Epidermal melanocyte (primary cell): ENCODE data around the gene KIAA1755.
A peak's percentile ranks its signal among the peaks of the same experiment; 100 is the strongest.

ENCODE experiments used
- DNase-seq: peaks from one replicate; pipeline ENCODE4 v3.0.0; 2011; ENCODE audit warnings: low spot score; ENCODE audit not compliant: insufficient read length

Gene KIAA1755

GRCh38 chr20:38220587-38221118 is 39.9 kb downstream of the KIAA1755 start:
- no peak for DNase-seq

- DNase-seq: no peak
These were observed 41.3 kb downstream of the KIAA1755 start for GRCh38 chr20:38219006-38219950.

- DNase-seq: no peak
These were observed 42.0 kb downstream of the KIAA1755 start for GRCh38 chr20:38218566-38218885.

GRCh38 chr20:38217791-38218565 is 42.6 kb downstream of the KIAA1755 start:
- peak; percentile 81 for DNase-seq

DNA sequence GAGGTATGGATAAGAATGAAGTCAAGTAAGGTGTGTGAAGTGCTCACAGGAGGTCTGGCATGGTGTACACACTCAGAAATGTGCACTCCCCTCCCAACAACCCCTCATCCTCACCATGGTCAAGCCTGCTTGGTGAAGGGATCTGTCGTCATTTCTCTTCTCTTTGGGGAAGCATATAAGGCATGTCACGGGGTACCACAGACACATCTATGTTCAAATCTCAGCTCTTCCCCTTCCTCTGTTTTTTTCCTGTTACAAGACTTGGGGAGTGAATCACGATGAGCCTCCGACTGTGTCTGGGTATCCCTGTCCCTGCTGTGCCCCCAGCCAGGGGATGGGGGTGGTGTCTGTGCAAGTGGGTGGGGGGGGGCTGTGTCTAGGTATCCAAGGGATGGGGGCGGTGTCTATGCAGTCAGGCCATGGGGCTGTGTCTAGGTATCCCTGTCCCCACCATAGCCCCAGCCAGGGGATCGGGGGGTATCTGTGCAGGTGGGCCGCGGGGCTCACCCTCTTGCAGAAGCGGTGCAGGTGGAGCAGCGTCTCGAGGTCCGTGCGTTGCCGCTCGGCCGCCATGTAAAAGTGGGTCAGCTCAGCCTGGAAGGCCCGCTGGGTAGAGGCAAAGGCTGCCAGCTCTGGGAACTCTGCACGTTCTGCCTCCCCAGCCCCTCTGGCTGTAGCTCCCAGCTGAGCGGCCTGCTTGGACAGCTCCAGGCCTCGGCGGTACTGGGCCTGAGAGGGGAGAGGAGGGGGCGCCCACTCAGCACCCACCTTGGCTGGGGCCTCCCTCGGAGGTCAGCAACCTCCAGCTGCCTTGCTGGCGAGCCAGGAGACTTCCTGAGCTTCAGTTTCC is 43.6 kb downstream of the KIAA1755 start:
- no peak for DNase-seq

GRCh38 chr20:38216201-38216600 is 44.3 kb downstream of the KIAA1755 start:
- DNase-seq: no peak

- no peak for DNase-seq
These were observed 45.0 kb downstream of the KIAA1755 start for GRCh38 chr20:38215194-38216182.

- no peak for DNase-seq
These were observed 46.0 kb downstream of the KIAA1755 start for GRCh38 chr20:38214256-38215193.

DNA sequence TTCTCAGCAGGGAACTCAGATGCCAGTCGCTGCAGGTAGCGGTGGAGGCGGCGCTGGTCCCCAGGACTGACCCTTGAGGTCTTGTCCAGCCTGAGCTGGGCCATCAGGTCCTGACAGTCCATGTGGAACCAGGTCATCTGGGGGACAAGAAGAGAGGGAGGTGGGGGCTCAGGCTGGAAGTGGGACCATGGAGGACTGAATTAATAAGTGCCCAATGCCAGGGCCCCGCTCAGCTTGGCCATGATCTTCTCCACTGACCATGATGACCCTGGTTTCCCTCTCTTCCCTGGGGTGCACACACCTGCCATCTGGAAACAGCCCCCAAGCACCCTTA is 47.0 kb downstream of the KIAA1755 start:
- no peak for DNase-seq

- no peak for DNase-seq
These were observed 47.5 kb downstream of the KIAA1755 start for GRCh38 chr20:38212806-38213606.

DNA sequence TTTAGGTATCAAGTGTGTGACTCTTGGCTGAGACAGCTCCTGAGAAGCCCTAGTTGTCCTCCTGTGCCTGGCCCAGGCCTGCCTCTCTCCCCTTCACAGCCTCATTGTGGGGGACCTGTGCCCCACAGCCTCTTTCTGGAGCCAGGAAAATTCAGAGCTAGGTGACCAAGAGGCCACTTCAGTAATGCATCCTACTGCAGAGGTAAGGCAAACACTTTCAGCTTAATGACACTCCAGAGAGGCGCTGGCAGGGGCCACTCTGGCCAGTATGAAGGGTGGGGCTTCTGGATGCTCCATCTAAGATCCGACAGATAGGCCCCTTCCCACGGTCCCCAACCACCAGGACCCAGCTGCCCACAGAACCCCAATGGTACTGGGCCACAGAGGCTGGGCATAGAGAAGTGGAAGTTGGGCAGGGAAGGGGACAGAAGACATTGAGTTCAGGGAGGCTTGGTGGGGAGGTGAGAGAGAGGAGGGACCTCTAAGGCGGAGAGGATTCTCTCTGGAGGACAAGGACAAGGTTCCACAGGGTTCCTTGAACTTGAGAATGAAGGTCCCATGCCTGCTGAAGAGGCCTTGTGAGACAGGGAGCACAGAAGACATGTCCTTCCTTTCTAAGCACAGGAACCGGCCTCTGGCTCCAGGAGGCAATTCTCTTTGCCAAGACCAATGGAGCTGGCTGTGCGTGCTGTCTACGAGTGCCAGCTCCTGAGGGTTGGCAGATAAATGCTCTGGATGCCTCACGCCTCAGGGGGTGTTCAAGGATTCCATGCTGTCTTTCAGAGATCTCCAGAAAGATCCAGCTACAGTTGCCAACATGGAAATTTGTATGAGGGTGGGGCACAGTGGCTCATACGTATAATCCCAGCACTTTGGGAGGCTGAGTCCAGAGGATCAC is 49.1 kb downstream of the KIAA1755 start:
- DNase-seq: no peak

- no peak for DNase-seq
These were observed 49.8 kb downstream of the KIAA1755 start for GRCh38 chr20:38210741-38211140.

GRCh38 chr20:38209736-38210405 is 50.7 kb downstream of the KIAA1755 start:
- no peak for DNase-seq

- no peak for DNase-seq
These were observed 51.4 kb downstream of the KIAA1755 start for GRCh38 chr20:38209054-38209675.

GRCh38 chr20:38208523-38208922 is 52.0 kb downstream of the KIAA1755 start:
- DNase-seq: no peak

DNA sequence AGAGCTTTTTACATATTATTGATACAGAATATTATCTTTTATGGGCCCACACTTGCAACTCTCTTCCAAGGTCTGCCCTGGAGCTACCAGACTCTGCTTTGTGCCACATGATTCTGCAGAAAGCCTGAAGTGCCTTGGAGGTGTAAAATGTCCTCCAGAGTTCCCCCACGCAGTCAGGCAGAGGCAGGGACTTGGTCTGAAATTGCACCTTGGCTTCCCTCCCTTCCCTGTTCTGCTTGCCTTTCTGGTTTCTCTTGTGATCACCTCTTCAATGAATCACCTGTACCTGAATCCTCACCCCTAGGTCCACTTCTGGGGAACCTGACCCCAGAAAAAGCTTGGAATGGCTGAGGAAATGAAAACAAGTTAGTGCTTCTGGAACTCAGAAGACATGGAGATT is 52.4 kb downstream of the KIAA1755 start:
- no peak for DNase-seq
